WERI-Rb-1 (cell line): ENCODE data around the gene CACNA1H.

Experiments used
- DNase-seq: peaks from one replicate; pipeline ENCODE4 v3.0.0-alpha.2; 2020
- H3K27ac ChIP-seq: fragments of 250-450 bp; sonication (Bioruptor Pico); 2 replicates; pipeline ENCODE4 v1.5.1; 2020; ENCODE audit warnings: mild to moderate bottlenecking, moderate library complexity
- H3K27me3 ChIP-seq: fragments of 250-450 bp; sonication (Bioruptor Pico); 2 replicates; pipeline ENCODE4 v1.5.1; 2021; ENCODE audit warnings: mild to moderate bottlenecking, low read depth, moderate library complexity; ENCODE audit not compliant: insufficient read depth, severe bottlenecking
- H3K36me3 ChIP-seq: fragments of 250-450 bp; sonication (Bioruptor Pico); 2 replicates; pipeline ENCODE4 v1.5.1; 2020; ENCODE audit warnings: mild to moderate bottlenecking, moderate library complexity
- H3K4me3 ChIP-seq: 2 replicates; pipeline ENCODE4 v1.5.1; 2011; ENCODE audit warnings: low read depth, mild to moderate bottlenecking, control low read depth, low read length
- H3K9me3 ChIP-seq: fragments of 250-450 bp; sonication (Bioruptor Pico); 2 replicates; pipeline ENCODE4 v1.5.1; 2021; ENCODE audit warnings: mild to moderate bottlenecking, moderate library complexity; ENCODE audit not compliant: severe bottlenecking
- CTCF ChIP-seq: IDR thresholded peaks from 2 replicates; pipeline ENCODE4 v1.5.1; 2011; ENCODE audit warnings: low read depth, mild to moderate bottlenecking, control low read depth, inconsistent platforms, low read length

Gene CACNA1H

GRCh38 chr16:1140582-1141162 is 12.2 kb upstream of the CACNA1H start:
- TF ChIP-seq CTCF: no peak
- Histone ChIP-seq H3K4me3 (no peak overlapping the region), H3K27ac (no peak overlapping the region), H3K27me3 (no peaks in the 10 kb centered on the region), H3K36me3 (no peaks in the 10 kb centered on the region), H3K9me3 (peaks cover 3% of the 10 kb centered on the region)
- DNase-seq: no peak

- H3K27me3 ChIP-seq: no peaks in the 10 kb centered on the region
- no peak for TF ChIP-seq CTCF
- H3K9me3 ChIP-seq: peaks cover 3% of the 10 kb centered on the region
- DNase-seq: no peak
- H3K36me3 ChIP-seq: no peaks in the 10 kb centered on the region
- H3K27ac ChIP-seq: no peak overlapping the region
- no peak overlapping the region for H3K4me3 ChIP-seq
These were observed 11.7 kb upstream of the CACNA1H start for GRCh38 chr16:1141191-1141590.

- no peak overlapping the region for H3K4me3 ChIP-seq
- no peaks in the 10 kb centered on the region for H3K27me3 ChIP-seq
- peaks cover 3% of the 10 kb centered on the region for H3K9me3 ChIP-seq
- no peak for TF ChIP-seq CTCF
- DNase-seq: no peak
- no peak overlapping the region for H3K27ac ChIP-seq
- no peaks in the 10 kb centered on the region for H3K36me3 ChIP-seq
These were observed 11.2 kb upstream of the CACNA1H start for GRCh38 chr16:1141716-1142115.

GRCh38 chr16:1142911-1143310 is 10.0 kb upstream of the CACNA1H start:
- no peak overlapping the region for H3K27ac ChIP-seq
- no peaks in the 10 kb centered on the region for H3K27me3 ChIP-seq
- no peak for DNase-seq
- H3K36me3 ChIP-seq: no peaks in the 10 kb centered on the region
- no peak for TF ChIP-seq CTCF
- H3K4me3 ChIP-seq: no peak overlapping the region
- peaks cover 7% of the 10 kb centered on the region for H3K9me3 ChIP-seq

GRCh38 chr16:1143761-1144450 is 9.0 kb upstream of the CACNA1H start:
- Histone ChIP-seq H3K4me3 (no peak overlapping the region), H3K36me3 (no peaks in the 10 kb centered on the region), H3K9me3 (peaks cover 4% of the 10 kb centered on the region), H3K27ac (no peak overlapping the region), H3K27me3 (no peaks in the 10 kb centered on the region)
- no peak for TF ChIP-seq CTCF
- DNase-seq: no peak
